Left ventricle myocardium inferior (tissue), 1 donor: ENCODE data around the gene SSB. TPM values are rescaled to one million over a fixed set of nuclear protein-coding genes. Genes with fewer than 3 reads are reported as not detected.

Source experiments
- DNase-seq: peaks from one replicate; pipeline ENCODE4 v3.0.0-alpha.2; 2020
- H3K27ac ChIP-seq: fragments of 200-600 bp; replicated peaks from 2 replicates; pipeline ENCODE4 v1.8.0; 2021
- H3K27me3 ChIP-seq: fragments of 200-600 bp; 2 replicates; pipeline ENCODE4 v1.8.0; 2021; ENCODE audit warnings: low read depth
- H3K36me3 ChIP-seq: fragments of 200-600 bp; 2 replicates; pipeline ENCODE4 v1.8.0; 2021
- H3K4me1 ChIP-seq: fragments of 200-600 bp; 2 replicates; pipeline ENCODE4 v1.8.0; 2021
- H3K4me3 ChIP-seq: fragments of 200-600 bp; 2 replicates; pipeline ENCODE4 v1.8.0; 2021; ENCODE audit warnings: mild to moderate bottlenecking, moderate library complexity
- H3K9me3 ChIP-seq: fragments of 200-600 bp; replicated peaks from 2 replicates; pipeline ENCODE4 v1.8.0; 2021
- intact Hi-C: fragments of 100-400 bp; cut with micrococcal nuclease; formaldehyde crosslinking; loops from one replicate; pipeline ENCODE4 v1.11.0; 2022
- total RNA-seq: library from RNA; stranded (reverse); fragmentation: NEBNext Ultra II Directional; extraction: Animal tissue kit (Norgen Biotek cat#: 25700); gene quantifications from one replicate; pipeline ENCODE4 v1.2.1, GENCODE V29; 2021
- TF ChIP-seq, protein P1 (sequence below): fragments of 200-600 bp; IDR thresholded peaks from 2 replicates; pipeline ENCODE4 v1.8.0; 2021; ENCODE audit warnings: antibody characterized with exemption, mild to moderate bottlenecking, borderline replicate concordance
- donor health status: DM: no; HTN: yes; CAD: no; lungs with severe emphysema.

Gene SSB
- total RNA-seq, 1 donor from 2014 or later = 54.8 TPM

DNA sequence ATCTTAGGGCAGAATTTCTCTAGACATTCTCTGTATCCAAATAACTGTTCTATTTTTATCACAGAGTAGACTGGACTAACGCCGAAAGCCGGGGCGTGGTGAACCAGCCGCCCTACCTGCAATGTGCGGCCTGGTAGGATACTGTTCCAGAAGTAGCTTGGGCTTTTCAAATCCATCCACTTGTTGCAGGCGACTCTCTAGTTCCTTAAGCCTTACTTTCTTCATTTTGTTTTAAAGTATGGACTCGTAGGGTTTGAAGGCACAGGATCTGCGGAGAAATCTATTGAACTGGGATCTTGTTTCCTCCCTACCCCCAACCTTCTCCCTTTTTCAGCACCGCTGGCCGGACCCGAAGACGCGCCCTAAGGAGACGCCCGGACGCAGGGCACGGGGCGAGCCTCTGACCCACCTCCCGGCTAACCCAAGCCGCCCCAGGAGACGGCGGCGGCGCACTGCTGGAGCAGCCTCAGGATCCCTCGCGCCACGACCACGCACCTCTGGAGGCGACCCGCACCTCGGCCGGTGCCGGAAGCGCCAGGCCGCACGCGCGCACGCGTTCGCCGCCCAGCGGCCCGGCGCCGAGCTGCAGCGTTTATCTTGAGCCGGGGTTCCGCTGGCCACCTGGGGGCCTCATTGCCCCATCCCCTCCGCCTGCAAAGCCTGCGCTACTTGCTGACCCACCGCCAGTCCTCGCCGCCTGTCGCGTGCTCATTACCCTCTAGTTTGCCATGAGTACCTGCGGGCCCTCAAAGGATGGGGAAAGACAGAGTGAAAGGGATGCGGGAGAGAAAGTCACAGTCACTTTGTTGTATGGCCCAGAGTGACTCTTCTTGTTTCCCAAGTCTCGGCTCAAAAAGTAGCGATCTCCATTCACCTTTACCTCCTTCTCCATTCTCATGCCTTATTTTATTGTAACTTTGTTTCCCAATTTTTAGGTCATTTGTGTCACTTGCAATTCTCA lies 26.0 kb downstream of the SSB start, which contains the start of gene METTL5:
METTL5 (minus strand) TSS at position 533 of the 961 bp plus-strand sequence; CDS start at position 225, 308 bp downstream.
- peak; percentile 83 for DNase-seq
- TF ChIP-seq, protein P1, sequence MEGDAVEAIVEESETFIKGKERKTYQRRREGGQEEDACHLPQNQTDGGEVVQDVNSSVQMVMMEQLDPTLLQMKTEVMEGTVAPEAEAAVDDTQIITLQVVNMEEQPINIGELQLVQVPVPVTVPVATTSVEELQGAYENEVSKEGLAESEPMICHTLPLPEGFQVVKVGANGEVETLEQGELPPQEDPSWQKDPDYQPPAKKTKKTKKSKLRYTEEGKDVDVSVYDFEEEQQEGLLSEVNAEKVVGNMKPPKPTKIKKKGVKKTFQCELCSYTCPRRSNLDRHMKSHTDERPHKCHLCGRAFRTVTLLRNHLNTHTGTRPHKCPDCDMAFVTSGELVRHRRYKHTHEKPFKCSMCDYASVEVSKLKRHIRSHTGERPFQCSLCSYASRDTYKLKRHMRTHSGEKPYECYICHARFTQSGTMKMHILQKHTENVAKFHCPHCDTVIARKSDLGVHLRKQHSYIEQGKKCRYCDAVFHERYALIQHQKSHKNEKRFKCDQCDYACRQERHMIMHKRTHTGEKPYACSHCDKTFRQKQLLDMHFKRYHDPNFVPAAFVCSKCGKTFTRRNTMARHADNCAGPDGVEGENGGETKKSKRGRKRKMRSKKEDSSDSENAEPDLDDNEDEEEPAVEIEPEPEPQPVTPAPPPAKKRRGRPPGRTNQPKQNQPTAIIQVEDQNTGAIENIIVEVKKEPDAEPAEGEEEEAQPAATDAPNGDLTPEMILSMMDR = peak; percentile 99
- Histone ChIP-seq H3K27ac (peak within 1 kb of the TSS; percentile 87), H3K27me3 (no peaks in the 10 kb centered on the region), H3K9me3 (no peaks in the 10 kb centered on the region), H3K4me1 (peaks cover 66% of the 10 kb centered on the region), H3K36me3 (no peaks in the 10 kb centered on the region), H3K4me3 (peak within 1 kb of the TSS; percentile 82)
- intact Hi-C loops = loop anchor here (5.0 kb wide), 2 partner anchors 53 to 103 kb away; no protein-coding TSS in a partner anchor

DNA sequence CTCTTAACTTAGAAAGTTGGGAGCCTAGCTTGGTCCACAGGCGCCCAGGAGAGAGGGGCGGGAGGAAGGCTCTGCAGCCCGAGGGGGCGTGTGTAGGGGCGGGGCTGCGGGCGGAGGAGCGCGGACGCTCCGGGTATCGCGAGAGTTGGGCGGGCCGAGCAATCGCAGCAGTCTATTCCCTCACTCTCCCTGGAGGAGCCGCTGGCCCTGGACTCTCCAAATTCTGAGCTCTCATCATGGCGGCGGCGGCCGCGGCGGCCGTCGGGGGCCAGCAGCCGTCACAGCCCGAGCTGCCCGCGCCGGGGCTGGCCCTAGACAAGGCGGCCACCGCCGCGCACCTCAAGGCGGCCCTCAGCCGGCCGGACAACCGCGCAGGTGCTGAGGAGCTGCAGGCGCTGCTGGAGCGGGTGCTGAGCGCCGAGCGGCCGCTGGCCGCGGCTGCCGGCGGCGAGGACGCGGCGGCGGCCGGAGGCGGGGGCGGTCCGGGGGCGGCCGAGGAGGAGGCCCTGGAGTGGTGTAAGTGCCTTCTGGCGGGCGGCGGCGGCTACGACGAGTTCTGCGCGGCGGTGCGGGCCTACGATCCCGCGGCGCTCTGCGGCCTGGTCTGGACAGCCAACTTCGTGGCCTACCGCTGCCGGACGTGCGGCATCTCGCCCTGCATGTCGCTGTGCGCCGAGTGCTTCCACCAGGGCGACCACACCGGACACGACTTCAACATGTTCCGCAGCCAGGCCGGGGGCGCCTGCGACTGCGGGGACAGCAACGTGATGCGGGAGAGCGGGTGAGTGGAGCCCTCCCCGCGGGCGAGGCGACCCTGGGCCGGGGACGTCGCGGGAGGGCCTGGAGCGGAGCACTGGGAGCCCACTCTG lies 28.8 kb downstream of the SSB start, which contains the start of gene UBR3:
UBR3 (plus strand) TSS at position 183 of the 869 bp plus-strand sequence; CDS start at position 237, 54 bp downstream.
- peak within 1 kb of the TSS; percentile 97 for H3K27ac ChIP-seq
- peaks cover 87% of the 10 kb centered on the region for H3K4me1 ChIP-seq
- H3K36me3 ChIP-seq = no peaks in the 10 kb centered on the region
- H3K9me3 ChIP-seq = no peaks in the 10 kb centered on the region
- H3K27me3 ChIP-seq = no peaks in the 10 kb centered on the region
- DNase-seq = peak; percentile 96
- TF ChIP-seq, protein P1 = no peak
- H3K4me3 ChIP-seq = peak within 1 kb of the TSS; percentile 92
- intact Hi-C loops = loop anchor here (5.0 kb wide), 2 partner anchors 50 to 100 kb away; no protein-coding TSS in a partner anchor

DNA sequence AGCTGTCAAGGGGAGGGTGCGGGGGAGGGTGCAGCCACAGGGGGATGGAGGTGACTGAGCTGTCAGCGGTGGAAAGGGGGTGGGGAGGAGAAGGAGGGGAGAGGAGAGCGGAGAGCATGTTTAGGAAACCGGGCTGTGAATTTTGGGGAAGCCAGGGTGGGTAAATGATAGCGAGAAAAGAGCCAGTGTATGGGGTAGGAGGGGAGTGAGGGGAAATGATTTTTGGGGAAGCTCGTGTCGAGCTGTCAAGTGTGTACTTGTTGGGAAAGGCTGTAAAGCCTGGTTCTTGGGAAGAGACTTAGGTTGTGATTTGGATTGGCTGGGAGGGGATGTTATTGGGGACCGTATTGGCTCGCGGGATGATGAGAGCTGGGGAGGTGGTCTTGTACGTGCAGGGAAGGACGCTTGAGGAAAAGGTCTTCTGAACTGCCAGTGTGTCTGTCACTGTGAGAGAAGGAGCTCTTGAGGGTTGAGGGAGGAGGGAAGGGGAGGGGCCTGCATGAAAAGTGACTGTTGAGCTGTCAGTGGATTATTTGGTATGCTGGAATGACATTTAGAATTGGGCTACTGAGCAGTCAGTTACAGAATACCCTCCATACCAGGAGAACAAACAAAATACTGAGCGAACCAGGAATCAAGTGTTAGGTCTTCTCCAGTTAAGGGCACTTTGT lies 29.6 kb downstream of the SSB start:
- intact Hi-C loops = loop anchor here (5.0 kb wide), 2 partner anchors 49 to 99 kb away; no protein-coding TSS in a partner anchor
- TF ChIP-seq, protein P1 = no peak
- DNase-seq = peak; percentile 48
- Histone ChIP-seq H3K27me3 (no peaks in the 10 kb centered on the region), H3K4me1 (peaks cover 87% of the 10 kb centered on the region), H3K4me3 (peak overlapping the region; percentile 92), H3K27ac (peak overlapping the region; percentile 97), H3K9me3 (no peaks in the 10 kb centered on the region), H3K36me3 (no peaks in the 10 kb centered on the region)

- Histone ChIP-seq H3K4me1 (peaks cover 95% of the 10 kb centered on the region), H3K4me3 (no peak overlapping the region), H3K27me3 (no peaks in the 10 kb centered on the region), H3K27ac (no peak overlapping the region), H3K36me3 (no peaks in the 10 kb centered on the region), H3K9me3 (no peaks in the 10 kb centered on the region)
- intact Hi-C loops = no loop called here
- DNase-seq = no peak
- TF ChIP-seq, protein P1 = no peak
Observed at GRCh38 chr2:169834401-169834800, 35.7 kb downstream of the SSB start.
